Measurements from ENCODE around the gene KCNV2. TPM values are rescaled to one million over a fixed set of nuclear protein-coding genes. Genes with fewer than 3 reads are reported as not detected.

The KCNV2 gene
- total RNA-seq, 4 donors from 2014 or later: not detected

- WGBS: 83% methylated on average over 5 of the region's 5 CpGs
- no peak for TF ChIP-seq POLR2A (IDR thresholded peaks at IDR 0.05)
- no peak for TF ChIP-seq CTCF (IDR thresholded peaks at IDR 0.05)
- TF ChIP-seq EP300 (IDR thresholded peaks at IDR 0.05): no peak
- no peak for TF ChIP-seq POLR2AphosphoS5 (IDR thresholded peaks at IDR 0.05)
- H3K9me3 ChIP-seq: no peaks in the 10 kb centered on the region
- no peak overlapping the region for H3K27ac ChIP-seq
- H3K4me1 ChIP-seq: peaks cover 4% of the 10 kb centered on the region
- no peaks in the 10 kb centered on the region for H3K36me3 ChIP-seq
- no peak for DNase-seq (ENCODE audit: low spot score in 2 of 2)
- no peak overlapping the region for H3K4me3 ChIP-seq
- H3K27me3 ChIP-seq: no peaks in the 10 kb centered on the region
Observed at GRCh38 chr9:2729003-2729402, 11.7 kb downstream of the KCNV2 start.

GRCh38 chr9:2729721-2730120, 12.4 kb downstream of the KCNV2 start:
- no peaks in the 10 kb centered on the region for H3K9me3 ChIP-seq
- H3K36me3 ChIP-seq: no peaks in the 10 kb centered on the region
- no peaks in the 10 kb centered on the region for H3K27me3 ChIP-seq
- no peak for TF ChIP-seq POLR2AphosphoS5 (IDR thresholded peaks at IDR 0.05)
- no peak for TF ChIP-seq POLR2A (IDR thresholded peaks at IDR 0.05)
- no peak for TF ChIP-seq EP300 (IDR thresholded peaks at IDR 0.05)
- TF ChIP-seq CTCF (IDR thresholded peaks at IDR 0.05): no peak
- no peak for DNase-seq (ENCODE audit: low spot score in 2 of 2)
- H3K27ac ChIP-seq: no peak overlapping the region
- H3K4me1 ChIP-seq: peaks cover 4% of the 10 kb centered on the region
- 55% methylated on average over 3 of the region's 3 CpGs for WGBS
- H3K4me3 ChIP-seq: no peak overlapping the region

DNA sequence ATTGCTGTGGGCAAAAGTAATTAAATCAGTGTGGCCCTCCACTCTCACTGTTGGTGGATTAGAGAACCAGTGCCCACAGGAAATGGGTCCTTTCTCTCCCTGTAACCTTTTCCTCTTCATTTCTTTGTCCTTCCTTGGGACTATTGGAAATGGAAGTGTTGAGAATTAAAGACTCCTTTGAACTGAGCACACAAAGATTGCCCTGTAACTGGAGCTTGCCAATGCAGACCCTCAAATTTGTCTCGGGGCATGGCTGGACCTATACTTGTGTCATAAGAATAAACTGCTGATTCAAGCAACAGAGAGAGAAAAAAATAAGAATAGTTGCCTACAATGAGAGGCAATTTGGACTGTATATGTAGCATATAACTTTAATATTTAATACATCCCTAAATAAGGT, 13.7 kb downstream of the KCNV2 start:
- Histone ChIP-seq H3K9me3 (no peaks in the 10 kb centered on the region), H3K27ac (no peak overlapping the region), H3K27me3 (no peaks in the 10 kb centered on the region), H3K36me3 (no peaks in the 10 kb centered on the region), H3K4me3 (no peak overlapping the region), H3K4me1 (peaks cover under 1% of the 10 kb centered on the region)
- 89% methylated on average over 1 of the region's 1 CpG for WGBS
- TF ChIP-seq POLR2AphosphoS5 (IDR thresholded peaks at IDR 0.05) (no peak), EP300 (IDR thresholded peaks at IDR 0.05) (no peak), CTCF (IDR thresholded peaks at IDR 0.05) (no peak), POLR2A (IDR thresholded peaks at IDR 0.05) (no peak)
- DNase-seq (ENCODE audit: low spot score in 2 of 2): no peak

GRCh38 chr9:2732492-2732891, 15.2 kb downstream of the KCNV2 start:
- Histone ChIP-seq H3K4me1 (no peaks in the 10 kb centered on the region), H3K36me3 (no peaks in the 10 kb centered on the region), H3K4me3 (no peak overlapping the region), H3K27me3 (no peaks in the 10 kb centered on the region), H3K9me3 (no peaks in the 10 kb centered on the region), H3K27ac (no peak overlapping the region)
- TF ChIP-seq CTCF (IDR thresholded peaks at IDR 0.05) (no peak), POLR2A (IDR thresholded peaks at IDR 0.05) (no peak), EP300 (IDR thresholded peaks at IDR 0.05) (no peak), POLR2AphosphoS5 (IDR thresholded peaks at IDR 0.05) (no peak)
- DNase-seq (ENCODE audit: low spot score in 2 of 2): no peak
- 77% methylated on average over 4 of the region's 4 CpGs for WGBS

DNA sequence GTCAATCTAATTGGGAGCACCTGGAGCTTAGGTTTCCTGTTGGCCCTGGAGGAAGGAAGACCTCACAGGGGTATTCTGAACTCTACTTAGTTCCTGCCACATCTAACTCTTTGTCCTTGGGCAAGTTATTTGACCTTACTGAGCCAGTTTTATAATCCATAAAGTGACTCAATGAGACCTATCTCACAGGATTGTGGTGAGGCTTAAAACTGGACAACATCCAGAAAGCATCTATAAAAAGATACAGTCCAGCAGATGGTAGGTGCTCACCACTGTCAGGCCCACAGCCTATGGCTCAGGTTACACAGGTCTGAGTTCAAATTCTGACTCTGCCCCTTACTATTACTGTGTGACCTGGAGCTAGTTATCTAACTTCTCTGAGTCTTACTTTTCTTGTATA, 23.3 kb downstream of the KCNV2 start:
- no peaks in the 10 kb centered on the region for H3K9me3 ChIP-seq
- H3K4me1 ChIP-seq: no peaks in the 10 kb centered on the region
- H3K27ac ChIP-seq: no peak overlapping the region
- no peak for TF ChIP-seq POLR2A (IDR thresholded peaks at IDR 0.05)
- peaks cover 3% of the 10 kb centered on the region for H3K36me3 ChIP-seq
- no peak for DNase-seq (ENCODE audit: low spot score in 2 of 2)
- H3K4me3 ChIP-seq: no peak overlapping the region
- no peaks in the 10 kb centered on the region for H3K27me3 ChIP-seq

- Histone ChIP-seq H3K27me3 (no peaks in the 10 kb centered on the region), H3K27ac (no peak overlapping the region), H3K9me3 (no peaks in the 10 kb centered on the region), H3K4me1 (no peaks in the 10 kb centered on the region), H3K4me3 (no peak overlapping the region), H3K36me3 (peaks cover 11% of the 10 kb centered on the region)
- no peak for DNase-seq (ENCODE audit: low spot score in 2 of 2)
- no peak for TF ChIP-seq POLR2A (IDR thresholded peaks at IDR 0.05)
- TF ChIP-seq POLR2AphosphoS5 (IDR thresholded peaks at IDR 0.05): no peak
- no peak for TF ChIP-seq CTCF (IDR thresholded peaks at IDR 0.05)
- TF ChIP-seq EP300 (IDR thresholded peaks at IDR 0.05): no peak
- 100% methylated on average over 6 of the region's 6 CpGs for WGBS
Observed at GRCh38 chr9:2741441-2742158, 24.3 kb downstream of the KCNV2 start.
